Lower lobe of right lung (tissue), 2 donors: ENCODE measurements around the gene HSPA12A. TPM values are rescaled to one million over a fixed set of nuclear protein-coding genes. Genes with fewer than 3 reads are reported as not detected.

ENCODE experiments used
- ATAC-seq, 2 donors: fragments of 200-7000 bp; cut with Tn5 transposase; one replicate each; pipeline ENCODE4 v1.9.1; 2020 to 2022; ENCODE audit warnings: mild to moderate bottlenecking in 2 of 2, moderate library complexity in 2 of 2
- DNase-seq: peaks from one replicate; pipeline ENCODE4 v3.0.0-alpha.2; 2020
- H3K27ac ChIP-seq: fragments of 200-600 bp; one replicate; pipeline ENCODE4 v1.8.0; 2022
- H3K27me3 ChIP-seq: fragments of 200-600 bp; one replicate; pipeline ENCODE4 v1.8.0; 2022; ENCODE audit warnings: low read depth
- H3K36me3 ChIP-seq: fragments of 200-600 bp; one replicate; pipeline ENCODE4 v1.8.0; 2022; ENCODE audit warnings: mild to moderate bottlenecking
- H3K4me1 ChIP-seq: fragments of 200-600 bp; one replicate; pipeline ENCODE4 v1.8.0; 2022
- H3K4me3 ChIP-seq: fragments of 200-600 bp; one replicate; pipeline ENCODE4 v1.8.0; 2022; ENCODE audit warnings: mild to moderate bottlenecking
- H3K9me3 ChIP-seq: fragments of 200-600 bp; one replicate; pipeline ENCODE4 v1.8.0; 2022
- CTCF ChIP-seq: fragments of 200-600 bp; IDR thresholded peaks from one replicate; pipeline ENCODE4 v1.8.0; 2022; ENCODE audit warnings: antibody characterized with exemption, mild to moderate bottlenecking
- intact Hi-C: fragments of 100-400 bp; cut with DNase I; formaldehyde crosslinking; loops from one replicate; pipeline ENCODE4 v1.11.0; 2022
- total RNA-seq: library from RNA; stranded (reverse); fragmentation: NEBNext Ultra II Directional; extraction: Animal tissue kit (Norgen Biotek cat#: 25700); gene quantifications from one replicate; pipeline ENCODE4 v1.2.1, GENCODE V29; 2021
- donor health status: DM: no; HTN: yes; CAD: no; lungs with severe emphysema.

HSPA12A gene
- total RNA-seq, 1 donor from 2014 or later = 8.8 TPM

GRCh38 chr10:116780691-116781205 lies 38.4 kb upstream of the HSPA12A start:
- Histone ChIP-seq H3K4me3 (no peak overlapping the region), H3K27me3 (peaks cover 3% of the 10 kb centered on the region), H3K27ac (no peak overlapping the region), H3K36me3 (no peaks in the 10 kb centered on the region), H3K9me3 (no peaks in the 10 kb centered on the region), H3K4me1 (no peaks in the 10 kb centered on the region)
- no peak for TF ChIP-seq CTCF
- intact Hi-C loops = no loop called here
- no peak for DNase-seq
- ATAC-seq = no peak

DNA sequence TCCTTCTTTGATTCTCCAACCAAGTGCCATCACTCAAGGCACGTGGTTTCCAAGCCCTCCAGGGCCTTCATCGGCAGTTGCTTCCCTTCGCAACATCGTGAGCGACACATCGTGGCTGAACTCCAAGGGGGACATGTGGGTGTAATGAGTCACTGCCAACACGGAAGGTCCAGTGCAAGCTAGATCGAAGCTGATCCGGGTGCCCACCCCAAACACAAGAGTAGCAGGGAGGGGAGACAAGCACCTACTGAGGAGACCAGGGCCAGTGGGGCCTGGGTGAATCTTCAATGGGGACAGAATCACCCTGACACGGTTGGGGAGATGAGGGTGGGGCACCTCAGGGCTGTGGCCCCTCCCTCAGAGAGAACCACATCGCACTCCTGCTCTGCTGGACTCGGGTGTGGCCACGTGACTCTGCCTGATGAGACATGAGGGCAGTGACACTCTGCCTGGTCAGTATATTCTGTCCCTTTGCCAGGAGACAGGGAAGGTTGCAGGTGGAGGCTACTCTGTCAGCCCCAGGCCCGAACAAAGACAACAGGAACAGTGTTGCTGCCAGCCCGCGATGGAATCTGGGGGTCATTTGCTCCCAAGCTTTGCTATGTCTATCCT lies 36.8 kb upstream of the HSPA12A start:
- Histone ChIP-seq H3K36me3 (no peaks in the 10 kb centered on the region), H3K4me1 (no peaks in the 10 kb centered on the region), H3K4me3 (no peak overlapping the region), H3K9me3 (no peaks in the 10 kb centered on the region), H3K27me3 (peaks cover 5% of the 10 kb centered on the region), H3K27ac (no peak overlapping the region)
- ATAC-seq = no peak
- no peak for TF ChIP-seq CTCF
- no peak for DNase-seq
- intact Hi-C loops = no loop called here

- H3K27me3 ChIP-seq = peaks cover 5% of the 10 kb centered on the region
- H3K4me1 ChIP-seq = no peaks in the 10 kb centered on the region
- H3K4me3 ChIP-seq = no peak overlapping the region
- H3K27ac ChIP-seq = no peak overlapping the region
- ATAC-seq = no peak
- H3K36me3 ChIP-seq = no peaks in the 10 kb centered on the region
- DNase-seq = no peak
- no peaks in the 10 kb centered on the region for H3K9me3 ChIP-seq
- no peak for TF ChIP-seq CTCF
- intact Hi-C loops = no loop called here
These were observed 34.6 kb upstream of the HSPA12A start for GRCh38 chr10:116777006-116777405.

DNA sequence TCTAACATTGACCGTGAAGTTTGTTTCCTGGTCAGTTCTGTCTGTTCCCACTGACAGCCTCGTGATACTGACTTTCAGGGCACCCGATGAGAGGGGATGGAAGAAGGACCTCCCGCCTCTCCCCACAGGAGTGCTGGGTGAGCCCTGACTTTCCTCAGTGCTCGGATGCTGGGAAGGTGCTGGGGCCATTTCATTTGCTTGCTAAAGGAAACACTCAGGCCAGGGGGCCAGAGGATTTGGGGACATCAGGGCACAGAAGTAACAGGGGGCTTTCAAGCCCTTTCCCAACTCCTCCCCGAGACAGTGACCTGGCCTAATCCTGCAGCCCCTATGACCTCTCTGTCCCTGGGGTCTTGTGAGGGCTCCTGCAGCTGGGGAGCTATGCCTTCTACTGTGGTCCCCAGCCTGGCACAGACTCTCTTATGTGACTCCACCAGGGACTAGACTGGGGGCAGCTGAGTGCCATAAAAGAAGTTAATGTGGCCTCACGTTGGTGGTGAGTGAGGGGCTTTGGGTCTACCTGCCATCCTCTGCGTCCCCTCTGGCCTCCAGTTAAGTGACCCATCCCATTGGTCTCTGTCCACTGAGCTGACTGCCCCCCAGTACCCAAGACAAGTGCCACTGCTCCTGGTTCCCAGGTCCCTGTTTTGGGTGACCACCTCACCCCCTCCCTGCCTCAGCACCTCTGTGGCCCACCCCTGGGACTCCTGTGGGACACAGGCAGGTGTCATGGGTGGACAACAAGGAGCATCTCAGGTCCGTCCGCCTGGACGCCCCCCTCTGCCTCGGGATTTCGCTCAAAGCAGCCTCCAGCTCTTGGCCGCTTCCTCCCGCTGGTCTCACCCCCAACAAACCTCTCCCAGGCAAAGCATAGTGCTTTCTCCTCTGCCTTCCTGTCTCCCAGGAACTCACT lies 33.4 kb upstream of the HSPA12A start:
- no peak for ATAC-seq
- intact Hi-C loops = no loop called here
- H3K4me3 ChIP-seq = no peak overlapping the region
- TF ChIP-seq CTCF = no peak
- peaks cover 5% of the 10 kb centered on the region for H3K27me3 ChIP-seq
- no peak for DNase-seq
- H3K36me3 ChIP-seq = no peaks in the 10 kb centered on the region
- H3K27ac ChIP-seq = no peak overlapping the region
- no peaks in the 10 kb centered on the region for H3K9me3 ChIP-seq
- H3K4me1 ChIP-seq = no peaks in the 10 kb centered on the region

DNA sequence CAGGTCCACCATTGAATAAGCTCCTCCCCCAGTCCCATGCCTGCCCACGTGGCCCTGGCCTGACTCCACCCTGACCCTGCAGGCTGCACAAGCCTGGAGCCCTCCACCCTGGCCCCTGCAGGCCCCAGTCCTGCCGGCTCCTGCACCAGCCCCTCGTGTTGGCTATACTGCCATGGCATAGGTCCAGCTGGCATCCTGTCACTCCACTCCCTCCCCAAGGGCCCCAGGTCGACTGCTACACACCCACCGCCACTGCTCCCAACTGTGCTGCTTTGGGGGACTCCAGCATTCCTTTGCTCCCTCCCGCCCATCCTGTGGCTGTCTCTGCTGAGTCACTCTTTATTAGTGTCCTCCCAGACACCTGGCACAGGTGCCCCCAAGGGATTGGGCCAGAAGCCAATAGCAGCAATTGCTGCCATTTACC lies 32.4 kb upstream of the HSPA12A start:
- Histone ChIP-seq H3K9me3 (no peaks in the 10 kb centered on the region), H3K36me3 (no peaks in the 10 kb centered on the region), H3K27ac (no peak overlapping the region), H3K4me1 (no peaks in the 10 kb centered on the region), H3K27me3 (peaks cover 5% of the 10 kb centered on the region), H3K4me3 (no peak overlapping the region)
- intact Hi-C loops = no loop called here
- no peak for TF ChIP-seq CTCF
- DNase-seq = no peak
- no peak for ATAC-seq
